B cell (primary cell): Measurements from ENCODE around the gene CLDN6. TPM values are rescaled to one million over a fixed set of nuclear protein-coding genes. Genes with fewer than 3 reads are reported as not detected.

Source experiments
- ATAC-seq: fragments of 200-7000 bp; cut with Tn5 transposase; one replicate; pipeline ENCODE4 v1.10.0; 2021; ENCODE audit warnings: low read depth, mild to moderate bottlenecking, moderate number of reproducible peaks, moderate library complexity
- CTCF ChIA-PET: fragments of 350-600 bp; sonication (Branson Sonifier 250); formaldehyde crosslinking; loops from one replicate; lab custom pipeline; 2021; ENCODE audit warnings: antibody characterized with exemption, inconsistent platforms; lab: Charles Lee
- POLR2A ChIA-PET: fragments of 350-600 bp; sonication (Branson Sonifier 250); formaldehyde crosslinking; loops from one replicate; lab custom pipeline; 2021; ENCODE audit warnings: antibody characterized with exemption; lab: Charles Lee
- DNase-seq: peaks from one replicate; pipeline ENCODE4 v3.0.0; 2013
- H2AFZ ChIP-seq: 2 replicates; pipeline ENCODE4 v1.6.1; 2012; ENCODE audit warnings: mild to moderate bottlenecking, low read depth, low read length; ENCODE audit not compliant: insufficient read depth, poor library complexity, severe bottlenecking
- H3K27ac ChIP-seq, 2 donors: 1 replicate in 1 of 2; 2 replicates in 1 of 2; pipeline ENCODE4 v1.5.1; 2012 to 2013; ENCODE audit warnings: low read length in 2 of 2, mild to moderate bottlenecking in 2 of 2, moderate library complexity in 1 of 2
- H3K27me3 ChIP-seq, 4 experiments: fragments of 200-600 bp in 1 of 4; sonication (generic) in 1 of 4; replicated peaks in 1 of 4; 1 replicate in 2 of 4; 2 replicates in 2 of 4; pipeline versions ENCODE4 v1.6.1 to v1.7.0; 2013 to 2016; ENCODE audit warnings: low read length in 3 of 4, mild to moderate bottlenecking in 2 of 4, mixed read lengths in 1 of 4, moderate library complexity in 1 of 4; ENCODE audit not compliant: insufficient read depth in 4 of 4, control insufficient read depth in 3 of 4; ENCODE audit errors: control extremely low read depth in 1 of 4
- H3K36me3 ChIP-seq, 2 experiments: replicated peaks in 1 of 2; 1 replicate in 1 of 2; 2 replicates in 1 of 2; pipeline versions ENCODE4 v1.6.1 to v1.7.1; 2013; ENCODE audit warnings: low read length in 1 of 2; ENCODE audit not compliant: insufficient read depth in 2 of 2, control insufficient read depth in 1 of 2; ENCODE audit errors: control extremely low read depth in 1 of 2, extremely low read depth in 1 of 2
- H3K4me1 ChIP-seq, 2 donors: fragments of 200-600 bp in 1 of 2; sonication (generic) in 1 of 2; 1 replicate in 1 of 2; 2 replicates in 1 of 2; pipeline versions ENCODE4 v1.5.1 to v1.6.1; 2013 to 2017; ENCODE audit warnings: low read length in 2 of 2; ENCODE audit not compliant: control insufficient read depth in 2 of 2, insufficient read depth in 2 of 2
- H3K4me2 ChIP-seq: replicated peaks from 2 replicates; pipeline ENCODE3; 2012; ENCODE audit warnings: mild to moderate bottlenecking, low read depth, low read length; ENCODE audit not compliant: poor library complexity, severe bottlenecking
- H3K4me3 ChIP-seq, 5 experiments: fragments of 200-600 bp in 1 of 5; sonication (generic) in 1 of 5; 1 replicate in 3 of 5; 2 replicates in 2 of 5; pipeline versions ENCODE4 v1.5.1 to v1.7.0; 2011 to 2016; ENCODE audit warnings: low read length in 4 of 5, mild to moderate bottlenecking in 4 of 5, low read depth in 2 of 5, control low read depth in 1 of 5, moderate library complexity in 1 of 5; ENCODE audit not compliant: insufficient read depth in 1 of 5; ENCODE audit errors: control extremely low read depth in 1 of 5, extremely low read depth in 1 of 5
- H3K79me2 ChIP-seq: fragments of 200-600 bp; sonication (generic); one replicate; pipeline ENCODE4 v1.6.0; 2016; ENCODE audit warnings: low read length; ENCODE audit not compliant: control insufficient read depth, insufficient read depth
- H3K9ac ChIP-seq: fragments of 200-600 bp; sonication (generic); 2 replicates; pipeline ENCODE4 v1.6.1; 2017; ENCODE audit warnings: mild to moderate bottlenecking, low read length, moderate library complexity
- H3K9me3 ChIP-seq, 3 donors: one replicate each; pipeline versions ENCODE4 v1.6.1 to v1.7.1; 2013; ENCODE audit warnings: low read length in 2 of 3; ENCODE audit not compliant: control insufficient read depth in 2 of 3, insufficient read depth in 1 of 3; ENCODE audit errors: control extremely low read depth in 1 of 3
- H4K20me1 ChIP-seq: 2 replicates; pipeline ENCODE4 v1.6.0; 2012; ENCODE audit warnings: mild to moderate bottlenecking, low read length; ENCODE audit not compliant: insufficient read depth, control insufficient read depth, poor library complexity, severe bottlenecking
- H3K27ac Mint-ChIP-seq: one replicate; pipeline ENCODE4 v1.8.0; 2021; ENCODE audit warnings: mixed read lengths
- H3K27me3 Mint-ChIP-seq: one replicate; pipeline ENCODE4 v1.8.0; 2021; ENCODE audit warnings: mixed read lengths
- H3K4me1 Mint-ChIP-seq: one replicate; pipeline ENCODE4 v1.8.0; 2021; ENCODE audit warnings: mixed read lengths
- H3K4me3 Mint-ChIP-seq: one replicate; pipeline ENCODE4 v1.8.0; 2021; ENCODE audit warnings: mixed read lengths
- H3K9me3 Mint-ChIP-seq: one replicate; pipeline ENCODE4 v1.8.0; 2022; ENCODE audit warnings: mixed read lengths; ENCODE audit not compliant: insufficient read depth
- EZH2 ChIP-seq: IDR thresholded peaks from 2 replicates; pipeline ENCODE4 v1.6.1; 2012; ENCODE audit warnings: borderline replicate concordance, low read depth, mild to moderate bottlenecking, moderate library complexity, low read length; ENCODE audit not compliant: insufficient read depth, poor library complexity, severe bottlenecking
- WGBS: methylation state at CpG from one replicate; pipeline ENCODE4 v1.1.5; 2013; ENCODE audit warnings: missing lambda C conversion rate; ENCODE audit not compliant: insufficient coverage; 5-methylcytosine and 5-hydroxymethylcytosine counted together
- intact Hi-C: fragments of 100-400 bp; cut with micrococcal nuclease; formaldehyde crosslinking; loops from one replicate; pipeline ENCODE4 v1.10.0; 2022
- polyA plus RNA-seq: library from polyadenylated mRNA; depleted of rRNA; stranded (reverse); fragments of >200 nt; gene quantifications from 2 replicates; pipeline ENCODE4 v1.2.3, GENCODE V29; 2012
- small RNA-seq: library from RNA; depleted of rRNA; stranded (forward); fragments of <200 nt; gene quantifications from one replicate; pipeline ENCODE3, GENCODE V24; 2012; ENCODE audit warnings: low replicate concordance, low read depth; ENCODE audit not compliant: insufficient read length
- total RNA-seq, 2 donors: library from RNA; stranded (reverse); fragments of 120-200 nt in 1 of 2; gene quantifications; 1 replicate in 1 of 2; 2 replicates in 1 of 2; pipeline versions ENCODE4 v1.2.3 to v1.2.4, GENCODE V29; 2013 to 2022
- TF ChIP-seq, protein P1 (sequence below): fragments of 200-600 bp; IDR thresholded peaks from one replicate; pipeline ENCODE4 v1.8.0; 2022; ENCODE audit warnings: antibody characterized with exemption, mild to moderate bottlenecking

CLDN6 gene
- total and polyA plus RNA-seq, 2 donors (not counting 1 experiment from before 2014, with no cell fraction given) = not detected

DNA sequence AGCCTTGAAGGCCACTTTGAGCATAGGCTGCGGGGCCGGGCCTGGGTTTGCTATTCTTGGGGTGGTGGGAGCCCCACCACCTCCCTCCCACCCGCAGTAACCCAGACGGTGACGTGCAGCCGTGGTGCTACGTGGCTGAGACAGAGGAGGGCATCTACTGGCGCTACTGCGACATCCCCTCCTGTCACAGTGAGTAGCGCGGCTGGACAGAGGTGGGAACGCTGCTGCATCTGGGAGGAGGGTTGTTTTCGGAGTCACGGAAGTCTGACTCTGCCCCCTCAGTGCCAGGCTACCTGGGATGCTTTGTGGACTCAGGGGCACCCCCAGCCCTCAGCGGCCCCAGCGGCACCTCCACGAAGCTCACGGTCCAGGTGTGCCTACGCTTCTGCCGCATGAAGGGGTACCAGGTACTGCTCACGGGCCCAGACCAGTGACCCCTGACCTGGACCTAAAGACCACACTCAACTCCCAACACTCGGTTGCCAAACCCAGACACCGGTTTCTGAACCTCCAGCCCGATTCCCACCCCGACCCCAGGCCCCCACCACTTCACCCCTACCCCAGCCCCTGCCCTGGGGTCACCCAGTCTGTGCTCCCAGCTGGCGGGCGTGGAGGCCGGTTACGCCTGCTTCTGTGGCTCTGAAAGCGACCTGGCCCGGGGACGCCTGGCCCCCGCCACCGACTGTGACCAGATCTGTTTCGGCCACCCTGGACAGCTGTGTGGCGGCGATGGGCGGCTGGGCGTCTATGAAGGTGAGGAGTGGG is 51.8 kb downstream of the CLDN6 start:
- intact Hi-C loops = loop anchor here (5.0 kb wide), 1 partner anchor 56 kb away; the partner anchor contains the start of genes HCFC1R1, THOC6 and TNFRSF12A
- H3K4me1 ChIP-seq = peaks cover 75 to 76% of the 10 kb centered on the region in 2 donors
- TF ChIP-seq, protein P1, sequence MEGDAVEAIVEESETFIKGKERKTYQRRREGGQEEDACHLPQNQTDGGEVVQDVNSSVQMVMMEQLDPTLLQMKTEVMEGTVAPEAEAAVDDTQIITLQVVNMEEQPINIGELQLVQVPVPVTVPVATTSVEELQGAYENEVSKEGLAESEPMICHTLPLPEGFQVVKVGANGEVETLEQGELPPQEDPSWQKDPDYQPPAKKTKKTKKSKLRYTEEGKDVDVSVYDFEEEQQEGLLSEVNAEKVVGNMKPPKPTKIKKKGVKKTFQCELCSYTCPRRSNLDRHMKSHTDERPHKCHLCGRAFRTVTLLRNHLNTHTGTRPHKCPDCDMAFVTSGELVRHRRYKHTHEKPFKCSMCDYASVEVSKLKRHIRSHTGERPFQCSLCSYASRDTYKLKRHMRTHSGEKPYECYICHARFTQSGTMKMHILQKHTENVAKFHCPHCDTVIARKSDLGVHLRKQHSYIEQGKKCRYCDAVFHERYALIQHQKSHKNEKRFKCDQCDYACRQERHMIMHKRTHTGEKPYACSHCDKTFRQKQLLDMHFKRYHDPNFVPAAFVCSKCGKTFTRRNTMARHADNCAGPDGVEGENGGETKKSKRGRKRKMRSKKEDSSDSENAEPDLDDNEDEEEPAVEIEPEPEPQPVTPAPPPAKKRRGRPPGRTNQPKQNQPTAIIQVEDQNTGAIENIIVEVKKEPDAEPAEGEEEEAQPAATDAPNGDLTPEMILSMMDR = no peak
- no peak for TF ChIP-seq EZH2
- Mint-ChIP-seq H3K27ac (no peak overlapping the region), H3K27me3 (peaks cover 16% of the 10 kb centered on the region), H3K9me3 (no peaks in the 10 kb centered on the region), H3K4me3 (peak overlapping the region; percentile 45), H3K4me1 (peaks cover 39% of the 10 kb centered on the region)
- peaks cover 0 to 28% (median 0%) of the 10 kb centered on the region in 3 donors for H3K9me3 ChIP-seq
- WGBS = 67% methylated on average over 35 of the region's 39 CpGs
- peak overlapping the region; percentile 35 for H3K9ac ChIP-seq
- H3K27ac ChIP-seq = no peak overlapping the region
- peak overlapping the region in 2 of 5 experiments; percentile 29 to 37 for H3K4me3 ChIP-seq
- no peaks in the 10 kb centered on the region for H3K36me3 ChIP-seq
- ChIA-PET POLR2A (interaction anchor here (0.6 to 2.0 kb wide), 3 partner anchors 14 to 433 kb away, joined by 3 to 10 read pairs (median 10); partner anchors contain the start of gene PKMYT1), CTCF (interaction anchor here (0.6 to 2.3 kb wide), 3 partner anchors 17 to 963 kb away, joined by 4 to 7 read pairs (median 4); no protein-coding TSS in a partner anchor)
- no peaks in the 10 kb centered on the region for H3K79me2 ChIP-seq
- peak overlapping the region; percentile 99 for H3K4me2 ChIP-seq
- ATAC-seq (no peak), DNase-seq (no peak)
- H4K20me1 ChIP-seq = peaks cover 34% of the 10 kb centered on the region
- no peak overlapping the region for H2AFZ ChIP-seq
- peaks cover 0 to 67% (median 20%) of the 10 kb centered on the region in 4 experiments for H3K27me3 ChIP-seq

Small RNA genes lying within 50 kb of the gene (small RNA-seq; reads per million reads assigned to genes)
- gene LINC00514 = not detected

Other genes with a start within 250 kb of the CLDN6 start
- gene ELOB, start 240.9 kb downstream of the CLDN6 start, total RNA-seq = 84.4 and 93.1 TPM in 2 replicates
- gene ELOB, start 240.9 kb downstream of the CLDN6 start, polyA plus RNA-seq = 73.1 and 136 TPM in 2 replicates
- gene PRSS33, start 230.6 kb downstream of the CLDN6 start, total RNA-seq = not detected in 2 replicates
- not detected in 2 replicates for gene PRSS33, start 230.6 kb downstream of the CLDN6 start, polyA plus RNA-seq
- gene PRSS41, start 219.7 kb downstream of the CLDN6 start, total RNA-seq = not detected in 2 replicates
- gene PRSS41, start 219.7 kb downstream of the CLDN6 start, polyA plus RNA-seq = not detected in 2 replicates
- gene PRSS21, start 200.9 kb downstream of the CLDN6 start, total RNA-seq = 1.8 and 2.0 TPM in 2 replicates
- gene PRSS21, start 200.9 kb downstream of the CLDN6 start, polyA plus RNA-seq = 4.3 and 5.8 TPM in 2 replicates
- gene ZG16B, start 187.9 kb downstream of the CLDN6 start, total RNA-seq = not detected in 2 replicates
- not detected in 2 replicates for gene ZG16B, start 187.9 kb downstream of the CLDN6 start, polyA plus RNA-seq
- gene PRSS22, start 160.0 kb downstream of the CLDN6 start, total RNA-seq = not detected in 2 replicates
- not detected in 2 replicates for gene PRSS22, start 160.0 kb downstream of the CLDN6 start, polyA plus RNA-seq
- 22.3 and 26.5 TPM in 2 replicates for gene FLYWCH2, start 135.0 kb downstream of the CLDN6 start, total RNA-seq
- gene FLYWCH2, start 135.0 kb downstream of the CLDN6 start, polyA plus RNA-seq = 18.7 and 24.1 TPM in 2 replicates
- gene FLYWCH1, start 106.3 kb downstream of the CLDN6 start, total RNA-seq = 119 and 120 TPM in 2 replicates
- 43.0 and 78.3 TPM in 2 replicates for gene FLYWCH1, start 106.3 kb downstream of the CLDN6 start, polyA plus RNA-seq
- 0.17 and 0.19 TPM in 2 replicates for gene KREMEN2, start 53.9 kb downstream of the CLDN6 start, total RNA-seq
- gene KREMEN2, start 53.9 kb downstream of the CLDN6 start, polyA plus RNA-seq = 1.1 and 2.6 TPM in 2 replicates
- gene PAQR4, start 48.8 kb downstream of the CLDN6 start, total RNA-seq = 1.8 and 2.6 TPM in 2 replicates
- gene PAQR4, start 48.8 kb downstream of the CLDN6 start, polyA plus RNA-seq = 1.8 and 2.8 TPM in 2 replicates
- gene PKMYT1, start 37.7 kb downstream of the CLDN6 start, total RNA-seq = 0.67 and 1.0 TPM in 2 replicates
- 1.4 and 2.6 TPM in 2 replicates for gene PKMYT1, start 37.7 kb downstream of the CLDN6 start, polyA plus RNA-seq
- not detected in 2 replicates for gene CLDN9, start 5.3 kb downstream of the CLDN6 start, total RNA-seq
- gene CLDN9, start 5.3 kb downstream of the CLDN6 start, polyA plus RNA-seq = 0.04 and 0.20 TPM in 2 replicates
- 0.85 and 1.3 TPM in 2 replicates for gene TNFRSF12A, start 2.2 kb upstream of the CLDN6 start, total RNA-seq
- gene TNFRSF12A, start 2.2 kb upstream of the CLDN6 start, polyA plus RNA-seq = 0.61 and 0.72 TPM in 2 replicates
- gene HCFC1R1, start 5.8 kb upstream of the CLDN6 start, total RNA-seq = 17.9 and 19.1 TPM in 2 replicates
- gene HCFC1R1, start 5.8 kb upstream of the CLDN6 start, polyA plus RNA-seq = 15.3 and 24.8 TPM in 2 replicates
- gene THOC6, start 5.9 kb upstream of the CLDN6 start, total RNA-seq = 25.3 and 28.5 TPM in 2 replicates
- 52.2 and 63.9 TPM in 2 replicates for gene THOC6, start 5.9 kb upstream of the CLDN6 start, polyA plus RNA-seq
- 0.20 TPM in 1 of 2 replicates, not detected in the other for gene BICDL2, start 18.8 kb upstream of the CLDN6 start, total RNA-seq
- gene BICDL2, start 18.8 kb upstream of the CLDN6 start, polyA plus RNA-seq = not detected in 2 replicates
- gene MMP25, start 28.4 kb upstream of the CLDN6 start, total RNA-seq = 0.17 and 0.22 TPM in 2 replicates
- 0.12 and 0.40 TPM in 2 replicates for gene MMP25, start 28.4 kb upstream of the CLDN6 start, polyA plus RNA-seq
- gene IL32, start 47.5 kb upstream of the CLDN6 start, total RNA-seq = 2.0 and 2.3 TPM in 2 replicates
- gene IL32, start 47.5 kb upstream of the CLDN6 start, polyA plus RNA-seq = 2.0 and 15.0 TPM in 2 replicates
- not detected in 2 replicates for gene ZSCAN10, start 81.1 kb upstream of the CLDN6 start, total RNA-seq
- gene ZSCAN10, start 81.1 kb upstream of the CLDN6 start, polyA plus RNA-seq = 0.36 TPM in 1 of 2 replicates, not detected in the other
- not detected in 2 replicates for gene ZNF205, start 94.4 kb upstream of the CLDN6 start, total RNA-seq
- not detected in 2 replicates for gene ZNF205, start 94.4 kb upstream of the CLDN6 start, polyA plus RNA-seq
- 7.2 and 9.5 TPM in 2 replicates for gene ZNF213, start 116.8 kb upstream of the CLDN6 start, total RNA-seq
- 0.97 and 1.4 TPM in 2 replicates for gene ZNF213, start 116.8 kb upstream of the CLDN6 start, polyA plus RNA-seq
- not detected in 2 replicates for gene OR1F1, start 170.0 kb upstream of the CLDN6 start, total RNA-seq
- not detected in 2 replicates for gene OR1F1, start 170.0 kb upstream of the CLDN6 start, polyA plus RNA-seq
- gene ZNF200, start 217.0 kb upstream of the CLDN6 start, total RNA-seq = 16.1 and 20.1 TPM in 2 replicates
- gene ZNF200, start 217.0 kb upstream of the CLDN6 start, polyA plus RNA-seq = 2.4 and 2.7 TPM in 2 replicates
- 0.10 and 0.25 TPM in 2 replicates for gene MEFV, start 238.4 kb upstream of the CLDN6 start, total RNA-seq
- 0.24 and 0.29 TPM in 2 replicates for gene MEFV, start 238.4 kb upstream of the CLDN6 start, polyA plus RNA-seq